Mucosa of stomach (tissue), 1 donor: ENCODE results near the gene NIFK.
"Not testable (repeated sequence)": the region's sequence is repeated elsewhere in the genome, so short reads cannot be mapped to it uniquely, and the experiment has no call there.

Source experiments
- H3K27me3 ChIP-seq: one replicate; pipeline ENCODE4 v1.7.0; 2013; ENCODE audit warnings: mild to moderate bottlenecking, low read length; ENCODE audit not compliant: control insufficient read depth, insufficient read depth
- H3K36me3 ChIP-seq: one replicate; pipeline ENCODE4 v1.7.0; 2013; ENCODE audit warnings: low read length; ENCODE audit not compliant: control insufficient read depth, insufficient read depth
- H3K4me1 ChIP-seq: one replicate; pipeline ENCODE4 v1.7.0; 2013; ENCODE audit warnings: mild to moderate bottlenecking, low read length; ENCODE audit not compliant: control insufficient read depth, insufficient read depth
- H3K4me3 ChIP-seq: one replicate; pipeline ENCODE4 v1.7.0; 2013; ENCODE audit warnings: low read length
- H3K9ac ChIP-seq: one replicate; pipeline ENCODE4 v1.7.0; 2013; ENCODE audit warnings: mild to moderate bottlenecking, low read length, moderate library complexity
- H3K9me3 ChIP-seq: one replicate; pipeline ENCODE4 v1.7.0; 2013; ENCODE audit warnings: mild to moderate bottlenecking, low read length, moderate library complexity; ENCODE audit not compliant: control insufficient read depth
- donor health status: Pancreatic carcinoma.

NIFK gene

GRCh38 chr2:121701761-121702160, 34.9 kb downstream of the NIFK start:
- not testable (repeated sequence) for H3K36me3 ChIP-seq, H3K9ac ChIP-seq, H3K27me3 ChIP-seq, H3K9me3 ChIP-seq, H3K4me3 ChIP-seq
- peaks cover 16% of the 10 kb centered on the region for H3K4me1 ChIP-seq

DNA sequence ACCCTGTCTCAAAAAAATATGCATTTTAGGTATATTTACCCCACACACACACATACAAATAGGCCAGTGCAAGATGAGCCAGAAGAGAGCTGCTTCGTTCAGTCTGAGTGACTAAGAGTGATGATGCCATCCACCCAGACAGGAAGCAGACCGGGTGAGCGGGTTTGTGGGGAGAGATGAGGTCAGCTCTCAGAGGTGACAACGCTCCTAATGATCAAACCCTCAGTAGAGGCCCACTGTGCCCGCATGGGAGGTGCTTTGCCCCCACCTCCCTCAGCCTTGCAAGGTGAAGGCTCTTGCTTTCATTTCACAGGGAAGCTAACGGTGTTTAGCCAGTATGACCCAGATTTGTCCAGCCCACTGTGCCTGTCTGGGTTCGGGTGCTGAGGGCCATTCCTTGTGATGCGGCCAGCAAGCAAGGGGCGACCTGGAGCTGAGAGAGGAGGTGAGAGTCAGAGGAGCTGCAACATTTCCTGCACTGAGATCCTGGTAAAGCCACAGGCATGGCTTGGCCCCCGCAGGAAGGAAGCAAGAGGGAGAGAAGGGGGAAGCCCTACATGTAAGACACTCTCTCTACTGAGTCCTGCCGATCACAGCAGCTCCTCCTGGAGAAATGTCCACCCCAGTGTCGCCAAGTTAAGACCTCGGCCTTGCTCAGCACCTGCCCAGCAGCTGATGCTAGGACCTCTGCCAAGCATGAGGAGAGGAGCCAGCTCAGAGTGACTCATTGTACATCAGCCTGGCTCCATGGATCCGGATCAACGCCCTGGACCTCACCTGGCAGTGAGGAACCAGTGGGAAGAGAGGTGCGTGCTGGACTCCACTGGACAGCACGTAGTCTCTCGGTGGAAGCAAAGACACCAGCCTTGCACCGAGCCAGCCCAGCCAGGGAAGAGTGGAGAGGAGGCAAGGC, 37.0 kb downstream of the NIFK start:
- Histone ChIP-seq H3K4me3 (no peak overlapping the region), H3K27me3 (no peaks in the 10 kb centered on the region), H3K36me3 (no peaks in the 10 kb centered on the region), H3K4me1 (peaks cover 20% of the 10 kb centered on the region), H3K9ac (no peak overlapping the region), H3K9me3 (no peaks in the 10 kb centered on the region)

DNA sequence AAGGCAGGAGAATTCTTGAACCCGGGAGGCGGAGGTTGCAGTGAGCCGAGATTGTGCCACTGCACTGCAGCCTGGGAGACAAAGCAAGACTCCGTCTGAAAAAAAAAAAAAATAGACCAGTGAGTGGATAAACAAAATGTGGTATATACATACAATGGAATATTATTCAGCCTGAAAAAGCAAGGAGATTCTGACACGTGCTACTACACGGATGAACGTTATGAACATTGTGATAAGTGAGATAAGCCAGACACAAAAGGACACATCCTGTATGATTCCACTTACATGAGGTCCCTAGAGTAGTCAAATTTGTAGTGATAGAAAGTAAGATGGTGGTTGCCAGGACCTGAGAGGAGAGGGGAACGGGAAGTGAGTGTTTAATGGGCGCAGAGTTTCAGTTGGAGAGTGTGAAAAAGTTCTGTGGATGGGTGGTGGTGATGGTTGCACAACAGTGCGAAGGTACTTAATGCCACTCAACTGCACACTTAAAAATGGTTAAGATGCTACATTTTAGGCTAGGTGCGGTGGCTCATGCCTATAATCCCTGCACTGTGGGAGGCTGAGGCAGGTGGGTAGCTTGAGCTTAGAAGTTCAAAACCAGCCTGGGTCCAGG, 38.3 kb downstream of the NIFK start:
- H3K9ac ChIP-seq, result no peak overlapping the region
- no peak overlapping the region for H3K4me3 ChIP-seq
- H3K9me3 ChIP-seq, result no peaks in the 10 kb centered on the region
- H3K36me3 ChIP-seq, result no peaks in the 10 kb centered on the region
- H3K27me3 ChIP-seq, result no peaks in the 10 kb centered on the region
- H3K4me1 ChIP-seq, result peaks cover 20% of the 10 kb centered on the region

DNA sequence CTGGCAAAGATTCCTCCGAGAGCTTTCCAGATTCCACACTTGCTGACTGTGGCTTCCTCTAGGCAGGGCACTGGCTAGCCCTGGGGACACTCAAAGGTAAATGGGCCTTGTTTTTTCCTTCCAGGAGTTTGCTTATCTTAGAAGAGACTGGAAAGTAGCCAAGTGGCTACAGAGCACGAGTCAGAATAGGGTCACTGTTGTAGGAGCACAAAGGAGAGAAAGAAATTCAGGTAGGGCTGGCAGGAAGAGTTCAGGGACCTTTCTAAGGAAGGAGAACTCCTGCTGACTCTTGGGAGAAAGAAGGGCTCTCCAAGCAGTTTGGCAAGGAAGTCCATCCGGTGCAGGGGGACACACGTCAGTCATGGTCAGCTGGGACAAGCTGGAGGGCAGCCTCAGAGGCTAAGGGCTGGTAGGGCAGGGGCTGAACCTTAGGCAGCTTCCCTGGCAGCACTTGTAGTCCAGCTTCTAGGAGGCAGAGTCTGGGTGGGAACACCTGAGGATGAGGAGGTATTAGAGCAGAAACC, 39.5 kb downstream of the NIFK start:
- peaks cover 20% of the 10 kb centered on the region for H3K4me1 ChIP-seq
- no peak overlapping the region for H3K4me3 ChIP-seq
- no peak overlapping the region for H3K9ac ChIP-seq
- H3K36me3 ChIP-seq, result no peaks in the 10 kb centered on the region
- no peaks in the 10 kb centered on the region for H3K9me3 ChIP-seq
- no peaks in the 10 kb centered on the region for H3K27me3 ChIP-seq

- no peaks in the 10 kb centered on the region for H3K36me3 ChIP-seq
- H3K9me3 ChIP-seq, result no peaks in the 10 kb centered on the region
- H3K9ac ChIP-seq, result no peak overlapping the region
- H3K4me1 ChIP-seq, result peaks cover 20% of the 10 kb centered on the region
- no peak overlapping the region for H3K4me3 ChIP-seq
- H3K27me3 ChIP-seq, result no peaks in the 10 kb centered on the region
Measured at GRCh38 chr2:121696410-121696930, 40.2 kb downstream of the NIFK start.

DNA sequence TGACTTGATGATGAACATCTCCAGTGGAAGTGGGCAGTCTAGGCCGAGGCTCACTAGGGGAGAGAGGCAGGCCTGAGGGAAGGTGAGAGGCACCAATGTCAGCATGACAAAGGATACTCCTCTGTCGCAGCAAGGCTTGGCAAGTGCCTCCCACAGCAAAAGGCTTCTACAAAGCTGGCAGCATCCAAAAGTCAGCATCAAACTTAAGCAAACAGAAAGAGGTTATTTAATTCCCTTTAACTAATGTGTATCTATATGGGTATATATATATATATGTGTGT, 41.6 kb downstream of the NIFK start:
- H3K4me1 ChIP-seq, result peaks cover 19% of the 10 kb centered on the region
- no peaks in the 10 kb centered on the region for H3K9me3 ChIP-seq
- H3K27me3 ChIP-seq, result no peaks in the 10 kb centered on the region
- no peak overlapping the region for H3K9ac ChIP-seq
- no peaks in the 10 kb centered on the region for H3K36me3 ChIP-seq
- no peak overlapping the region for H3K4me3 ChIP-seq

DNA sequence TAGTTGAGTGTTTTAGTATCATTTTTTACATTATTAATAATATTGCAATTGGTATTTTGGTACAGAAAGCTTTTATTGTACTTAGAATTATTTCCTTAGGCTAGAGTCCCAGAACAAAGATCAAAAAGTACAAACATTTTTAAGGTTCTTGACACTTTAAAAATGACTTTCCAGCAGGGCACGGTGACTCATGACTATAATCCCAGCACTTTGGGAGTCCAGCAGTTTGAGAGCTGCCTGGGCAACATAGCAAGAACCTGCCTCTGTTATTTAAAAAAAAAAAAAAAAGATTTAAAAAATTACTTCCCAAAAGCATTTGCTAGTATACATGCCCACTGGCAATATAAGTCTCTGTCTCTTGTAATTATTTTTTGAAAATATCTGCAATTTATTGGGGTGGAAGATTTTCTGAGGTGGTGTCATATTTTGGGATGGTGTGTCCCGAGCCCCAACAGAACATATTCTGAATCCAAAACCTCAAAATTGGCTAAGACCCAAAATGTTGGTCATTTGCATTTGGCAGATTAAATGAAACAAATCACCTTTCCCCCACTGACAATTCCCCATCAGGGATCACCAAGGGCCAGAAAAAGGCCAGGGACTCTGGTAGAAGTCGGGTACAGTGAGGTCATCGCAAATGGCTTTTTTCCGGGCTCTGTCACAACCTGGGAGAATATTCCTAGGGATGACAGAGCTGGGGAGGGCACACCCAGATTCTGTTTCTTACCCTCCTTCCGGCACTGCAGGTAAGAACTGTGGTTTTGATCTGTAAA, 42.1 kb downstream of the NIFK start:
- no peak overlapping the region for H3K4me3 ChIP-seq

GRCh38 chr2:121690572-121690971, 46.1 kb downstream of the NIFK start:
- not testable (repeated sequence) for H3K9me3 ChIP-seq, H3K36me3 ChIP-seq, H3K9ac ChIP-seq, H3K4me1 ChIP-seq, H3K4me3 ChIP-seq, H3K27me3 ChIP-seq

More for the DNA sequence above, 42.1 kb downstream of the NIFK start:
- Histone ChIP-seq H3K9me3 (no peaks in the 10 kb centered on the region), H3K27me3 (no peaks in the 10 kb centered on the region), H3K9ac (no peak overlapping the region), H3K36me3 (no peaks in the 10 kb centered on the region), H3K4me1 (peaks cover 14% of the 10 kb centered on the region)

DNA sequence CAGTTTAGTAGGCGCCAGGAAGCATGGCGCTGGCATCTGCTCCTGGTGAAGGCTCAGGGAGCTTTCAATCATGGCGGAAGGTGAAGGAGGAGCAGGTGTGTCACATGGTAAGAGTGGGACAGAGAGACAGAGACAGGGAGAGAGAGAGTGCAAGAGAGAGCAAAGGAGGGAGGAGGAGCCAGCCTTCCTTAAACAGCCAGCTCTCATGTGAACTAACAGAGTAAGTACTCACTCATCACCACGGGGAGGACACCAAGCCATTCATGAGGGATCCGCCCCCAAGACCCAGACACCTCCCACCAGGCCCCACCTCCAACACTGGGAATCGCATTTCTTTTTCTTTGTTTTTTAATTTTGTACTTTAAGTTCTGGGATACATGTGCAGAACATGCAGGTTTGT, 46.6 kb downstream of the NIFK start:
- Histone ChIP-seq H3K36me3 (no peaks in the 10 kb centered on the region), H3K4me1 (no peaks in the 10 kb centered on the region), H3K9ac (no peak overlapping the region), H3K27me3 (no peaks in the 10 kb centered on the region), H3K9me3 (no peaks in the 10 kb centered on the region), H3K4me3 (no peak overlapping the region)

GRCh38 chr2:121689356-121689755, 47.3 kb downstream of the NIFK start:
- Histone ChIP-seq H3K9ac (no peak overlapping the region), H3K9me3 (no peaks in the 10 kb centered on the region), H3K4me3 (no peak overlapping the region), H3K36me3 (no peaks in the 10 kb centered on the region), H3K4me1 (no peaks in the 10 kb centered on the region), H3K27me3 (no peaks in the 10 kb centered on the region)

GRCh38 chr2:121688820-121689219, 47.9 kb downstream of the NIFK start:
- Histone ChIP-seq H3K4me3 (no peak overlapping the region), H3K9ac (no peak overlapping the region), H3K4me1 (no peaks in the 10 kb centered on the region), H3K9me3 (no peaks in the 10 kb centered on the region), H3K27me3 (no peaks in the 10 kb centered on the region), H3K36me3 (no peaks in the 10 kb centered on the region)

GRCh38 chr2:121686902-121687301, 49.8 kb downstream of the NIFK start:
- Histone ChIP-seq H3K27me3 (no peaks in the 10 kb centered on the region), H3K4me1 (no peaks in the 10 kb centered on the region), H3K4me3 (no peak overlapping the region), H3K36me3 (no peaks in the 10 kb centered on the region), H3K9ac (no peak overlapping the region), H3K9me3 (no peaks in the 10 kb centered on the region)
